ENCODE data around the gene AP2A2.

DNA sequence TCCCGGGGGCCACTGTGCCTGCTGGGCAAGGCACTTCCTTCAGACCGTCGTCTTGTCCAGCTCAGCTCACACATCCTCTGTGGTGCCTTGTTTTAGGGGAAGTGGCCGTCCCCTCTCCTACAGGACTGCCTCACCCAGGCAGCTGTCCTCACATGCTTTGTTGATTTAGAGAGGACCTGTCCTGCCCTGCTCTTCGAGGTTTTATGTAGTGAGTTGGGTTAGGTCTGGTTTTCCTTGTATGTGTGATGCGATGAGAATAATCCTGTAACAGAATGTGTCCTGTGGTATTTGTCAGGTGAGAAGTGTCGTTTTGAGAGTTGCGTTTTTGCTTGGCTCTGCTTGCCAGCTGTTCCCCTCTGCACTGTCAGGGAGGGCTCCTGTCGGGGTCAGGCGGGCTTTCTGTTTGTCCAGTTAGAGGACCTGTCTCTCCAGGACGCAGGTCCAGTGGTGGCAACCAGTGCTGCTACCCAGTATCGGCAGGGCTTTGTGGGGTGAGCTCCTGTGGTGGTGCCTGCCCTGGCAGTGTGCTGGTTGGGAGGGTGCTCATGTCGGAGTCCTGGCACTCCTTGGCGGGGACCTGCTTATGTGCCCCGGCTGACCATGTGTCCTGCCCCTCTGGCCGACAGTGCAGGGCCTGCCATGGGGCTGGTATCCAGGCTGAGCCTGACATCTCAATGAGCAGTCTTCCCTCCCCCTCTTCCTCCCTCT lies 69.5 kb downstream of the AP2A2 start:
- TF ChIP-seq EP300 (IDR thresholded peaks at IDR 0.05) = no peak
- TF ChIP-seq, protein P1, sequence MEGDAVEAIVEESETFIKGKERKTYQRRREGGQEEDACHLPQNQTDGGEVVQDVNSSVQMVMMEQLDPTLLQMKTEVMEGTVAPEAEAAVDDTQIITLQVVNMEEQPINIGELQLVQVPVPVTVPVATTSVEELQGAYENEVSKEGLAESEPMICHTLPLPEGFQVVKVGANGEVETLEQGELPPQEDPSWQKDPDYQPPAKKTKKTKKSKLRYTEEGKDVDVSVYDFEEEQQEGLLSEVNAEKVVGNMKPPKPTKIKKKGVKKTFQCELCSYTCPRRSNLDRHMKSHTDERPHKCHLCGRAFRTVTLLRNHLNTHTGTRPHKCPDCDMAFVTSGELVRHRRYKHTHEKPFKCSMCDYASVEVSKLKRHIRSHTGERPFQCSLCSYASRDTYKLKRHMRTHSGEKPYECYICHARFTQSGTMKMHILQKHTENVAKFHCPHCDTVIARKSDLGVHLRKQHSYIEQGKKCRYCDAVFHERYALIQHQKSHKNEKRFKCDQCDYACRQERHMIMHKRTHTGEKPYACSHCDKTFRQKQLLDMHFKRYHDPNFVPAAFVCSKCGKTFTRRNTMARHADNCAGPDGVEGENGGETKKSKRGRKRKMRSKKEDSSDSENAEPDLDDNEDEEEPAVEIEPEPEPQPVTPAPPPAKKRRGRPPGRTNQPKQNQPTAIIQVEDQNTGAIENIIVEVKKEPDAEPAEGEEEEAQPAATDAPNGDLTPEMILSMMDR (IDR thresholded peaks at IDR 0.05) = no peak
- TF ChIP-seq POLR2AphosphoS5 (IDR thresholded peaks at IDR 0.05) = no peak
